NB4 (cell line): ENCODE data around the gene TRDN.

Source experiments
- CTCF ChIP-seq: IDR thresholded peaks from one replicate; pipeline ENCODE4 v1.5.1; 2012; ENCODE audit warnings: low read depth, low read length
- POLR2A ChIP-seq: IDR thresholded peaks from 2 replicates; pipeline ENCODE4 v1.6.1; 2011; ENCODE audit warnings: mild to moderate bottlenecking; ENCODE audit not compliant: insufficient read length; ENCODE audit errors: extremely low read depth

GRCh38 chr6:123616016-123616415 is 20.7 kb downstream of the TRDN start:
- TF ChIP-seq POLR2A (no peak), CTCF (no peak)
